NB4 (cell line): ENCODE results near the gene PRR11.
"Not testable (repeated sequence)": the region's sequence is repeated elsewhere in the genome, so short reads cannot be mapped to it uniquely, and the experiment has no call there.

Experiments used
- DNase-seq: peaks from one replicate; pipeline ENCODE4 v3.0.0; 2010; ENCODE audit warnings: low read depth
- H3K4me3 ChIP-seq: one replicate; pipeline ENCODE4 v1.5.1; 2011; ENCODE audit warnings: mild to moderate bottlenecking, low read depth, low read length, moderate library complexity
- MYC ChIP-seq: IDR thresholded peaks from 2 replicates; pipeline ENCODE4 v1.6.1; 2011; ENCODE audit warnings: low read depth, low read length
- POLR2A ChIP-seq: IDR thresholded peaks from 2 replicates; pipeline ENCODE4 v1.6.1; 2011; ENCODE audit warnings: mild to moderate bottlenecking; ENCODE audit not compliant: insufficient read length; ENCODE audit errors: extremely low read depth
- TF ChIP-seq, protein P1 (sequence below): IDR thresholded peaks from one replicate; pipeline ENCODE4 v1.5.1; 2012; ENCODE audit warnings: low read depth, low read length
- TF ChIP-seq, protein P2 (sequence below): IDR thresholded peaks from 2 replicates; pipeline ENCODE4 v1.6.1; 2011; ENCODE audit warnings: low read depth, low read length

Gene PRR11

DNA sequence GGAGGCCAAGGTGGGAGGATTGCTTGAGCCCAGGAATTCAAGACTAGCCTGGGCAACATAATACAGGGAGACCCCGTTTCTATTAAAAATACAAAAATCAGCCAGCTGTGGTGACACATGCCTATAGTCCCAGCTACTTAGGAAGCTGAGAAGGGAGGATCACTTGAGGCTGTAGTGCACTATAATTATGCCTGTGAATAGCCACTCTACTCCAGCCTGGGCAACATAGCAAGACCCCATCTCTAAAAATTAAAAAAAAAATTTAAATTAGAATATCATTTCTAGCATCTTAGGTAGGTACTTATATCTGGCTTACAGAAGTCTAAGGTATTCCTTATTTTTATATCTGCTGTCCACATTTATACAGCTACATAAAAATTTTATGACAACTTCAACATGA lies 46.8 kb downstream of the PRR11 start:
- H3K4me3 ChIP-seq = no peak overlapping the region
- no peak for DNase-seq
- TF ChIP-seq POLR2A (no peak), MYC (no peak)
- TF ChIP-seq, protein P1, sequence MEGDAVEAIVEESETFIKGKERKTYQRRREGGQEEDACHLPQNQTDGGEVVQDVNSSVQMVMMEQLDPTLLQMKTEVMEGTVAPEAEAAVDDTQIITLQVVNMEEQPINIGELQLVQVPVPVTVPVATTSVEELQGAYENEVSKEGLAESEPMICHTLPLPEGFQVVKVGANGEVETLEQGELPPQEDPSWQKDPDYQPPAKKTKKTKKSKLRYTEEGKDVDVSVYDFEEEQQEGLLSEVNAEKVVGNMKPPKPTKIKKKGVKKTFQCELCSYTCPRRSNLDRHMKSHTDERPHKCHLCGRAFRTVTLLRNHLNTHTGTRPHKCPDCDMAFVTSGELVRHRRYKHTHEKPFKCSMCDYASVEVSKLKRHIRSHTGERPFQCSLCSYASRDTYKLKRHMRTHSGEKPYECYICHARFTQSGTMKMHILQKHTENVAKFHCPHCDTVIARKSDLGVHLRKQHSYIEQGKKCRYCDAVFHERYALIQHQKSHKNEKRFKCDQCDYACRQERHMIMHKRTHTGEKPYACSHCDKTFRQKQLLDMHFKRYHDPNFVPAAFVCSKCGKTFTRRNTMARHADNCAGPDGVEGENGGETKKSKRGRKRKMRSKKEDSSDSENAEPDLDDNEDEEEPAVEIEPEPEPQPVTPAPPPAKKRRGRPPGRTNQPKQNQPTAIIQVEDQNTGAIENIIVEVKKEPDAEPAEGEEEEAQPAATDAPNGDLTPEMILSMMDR = no peak
- TF ChIP-seq, protein P2, sequence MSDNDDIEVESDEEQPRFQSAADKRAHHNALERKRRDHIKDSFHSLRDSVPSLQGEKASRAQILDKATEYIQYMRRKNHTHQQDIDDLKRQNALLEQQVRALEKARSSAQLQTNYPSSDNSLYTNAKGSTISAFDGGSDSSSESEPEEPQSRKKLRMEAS = no peak

DNA sequence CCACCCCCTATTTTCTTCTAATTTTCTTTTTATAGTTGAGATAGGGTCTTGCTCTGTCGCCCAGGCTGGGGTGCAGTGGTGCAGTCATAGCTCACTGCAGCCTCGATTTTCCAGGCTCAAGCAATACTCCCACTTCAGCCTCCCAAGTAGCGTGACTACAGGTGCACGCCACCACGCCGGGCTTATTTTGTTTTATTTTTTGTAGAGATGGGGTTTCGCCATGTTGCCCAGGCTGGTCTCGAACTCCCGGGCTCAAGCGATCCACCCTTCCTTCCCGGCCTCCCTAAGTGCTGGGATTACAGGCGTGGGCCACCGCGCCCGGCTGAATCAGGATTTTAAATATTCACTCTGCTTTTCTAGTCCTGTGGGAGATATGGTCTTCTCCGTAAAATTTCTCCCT lies 63.8 kb downstream of the PRR11 start:
- H3K4me3 ChIP-seq = no peak overlapping the region
- no peak for TF ChIP-seq POLR2A
- no peak for DNase-seq

DNA sequence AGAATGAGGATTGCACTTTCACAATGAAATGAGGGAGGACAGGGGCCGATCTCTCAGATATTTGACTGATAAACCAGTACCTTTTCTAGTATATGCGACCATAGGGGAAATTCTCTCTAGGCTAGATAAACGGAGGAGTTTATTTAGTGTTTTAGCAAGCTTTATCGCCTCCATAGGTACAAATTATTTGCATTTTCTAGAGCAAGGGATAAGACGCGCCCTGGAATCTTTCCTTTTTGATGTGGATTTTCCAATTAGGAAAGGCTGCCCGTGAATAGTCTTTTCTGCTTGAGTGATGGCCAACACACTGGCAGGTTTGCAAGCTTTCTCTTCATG lies 64.4 kb downstream of the PRR11 start:
- no peak for TF ChIP-seq MYC
- TF ChIP-seq POLR2A = no peak
- TF ChIP-seq, protein P2 = no peak
- TF ChIP-seq, protein P1 = no peak
- peak overlapping the region; percentile 51 for H3K4me3 ChIP-seq
- no peak for DNase-seq

DNA sequence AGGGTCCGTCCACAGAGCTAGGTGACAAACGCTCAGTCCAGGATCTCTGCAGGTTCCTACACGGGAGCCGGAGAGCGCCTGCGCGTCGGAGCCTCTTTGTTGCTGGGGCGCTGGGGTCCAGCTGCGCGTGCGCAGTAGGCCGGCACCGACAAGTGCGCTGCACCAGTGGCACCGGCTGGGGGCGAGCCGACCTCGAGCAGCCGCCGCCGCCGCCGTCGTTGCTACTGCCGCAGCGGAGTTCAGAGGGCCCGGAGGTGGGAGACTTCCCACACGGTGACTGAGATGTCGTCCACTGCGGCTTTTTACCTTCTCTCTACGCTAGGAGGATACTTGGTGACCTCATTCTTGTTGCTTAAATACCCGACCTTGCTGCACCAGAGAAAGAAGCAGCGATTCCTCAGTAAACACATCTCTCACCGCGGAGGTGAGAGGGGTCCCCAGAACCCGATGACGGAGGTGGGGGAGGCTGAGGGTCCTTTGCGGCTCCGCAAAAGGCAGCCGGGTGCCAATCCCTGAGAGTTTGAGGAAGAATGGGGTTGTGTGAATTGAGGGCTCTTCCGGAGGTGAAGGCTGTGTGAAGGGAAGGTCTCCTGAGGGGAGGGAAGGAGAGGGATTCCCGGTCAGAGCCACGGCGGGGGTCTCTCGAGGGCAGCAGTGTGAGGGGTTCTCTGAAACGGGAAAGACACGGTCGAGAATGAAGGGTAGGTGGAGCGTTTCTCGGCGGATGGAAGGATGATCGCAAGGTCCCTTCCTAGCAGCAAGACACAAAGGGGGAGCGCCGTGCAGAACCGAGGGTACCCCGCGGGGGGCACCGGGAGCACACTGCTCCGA lies 65.0 kb downstream of the PRR11 start, which contains the start of gene GDPD1:
Gene GDPD1, plus strand, starts transcription at position 184 of the 831 bp plus-strand sequence. Its CDS starts 99 bp downstream, at position 283.
- TF ChIP-seq, protein P1 = peak; percentile 35
- no peak for TF ChIP-seq MYC
- TF ChIP-seq POLR2A = peak; percentile 43
- TF ChIP-seq, protein P2 = no peak
- peak; percentile 93 for DNase-seq
- H3K4me3 ChIP-seq = peak within 1 kb of the TSS; percentile 69

DNA sequence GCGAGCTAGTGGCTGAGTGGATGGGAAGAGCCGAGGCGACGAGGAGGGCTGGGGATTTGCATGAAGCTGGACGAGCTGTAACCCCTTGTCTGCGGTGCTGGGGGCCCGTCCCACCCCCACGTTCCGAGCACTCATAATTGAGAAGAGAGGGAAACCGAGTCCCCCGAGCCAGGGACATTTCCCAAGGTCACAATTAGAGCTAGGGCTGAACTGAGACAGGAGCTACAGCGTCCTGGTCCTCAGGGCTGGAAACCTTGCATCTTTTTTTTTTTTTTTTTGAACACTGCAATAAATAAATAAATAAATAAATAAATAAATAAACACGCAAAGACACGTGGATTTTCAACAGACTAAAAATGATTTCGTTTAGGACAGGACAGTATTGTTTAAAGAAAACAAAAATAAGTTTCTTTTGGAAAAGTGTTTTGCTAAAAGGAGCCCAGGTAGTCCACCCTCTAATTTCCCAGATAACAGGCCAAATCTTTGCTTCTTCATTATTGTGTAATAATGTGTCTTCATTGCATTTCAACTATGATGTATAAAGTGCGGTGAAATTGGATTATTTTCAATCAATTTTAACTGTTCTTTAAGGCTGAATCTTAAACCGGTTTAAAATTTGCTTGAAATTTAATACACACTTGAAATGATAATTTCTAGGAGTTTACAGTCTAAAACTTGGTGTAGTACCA lies 65.8 kb downstream of the PRR11 start:
- peak overlapping the region; percentile 69 for H3K4me3 ChIP-seq
- DNase-seq = no peak
- TF ChIP-seq, protein P2 = no peak
- TF ChIP-seq POLR2A = no peak
- TF ChIP-seq, protein P1 = no peak

DNA sequence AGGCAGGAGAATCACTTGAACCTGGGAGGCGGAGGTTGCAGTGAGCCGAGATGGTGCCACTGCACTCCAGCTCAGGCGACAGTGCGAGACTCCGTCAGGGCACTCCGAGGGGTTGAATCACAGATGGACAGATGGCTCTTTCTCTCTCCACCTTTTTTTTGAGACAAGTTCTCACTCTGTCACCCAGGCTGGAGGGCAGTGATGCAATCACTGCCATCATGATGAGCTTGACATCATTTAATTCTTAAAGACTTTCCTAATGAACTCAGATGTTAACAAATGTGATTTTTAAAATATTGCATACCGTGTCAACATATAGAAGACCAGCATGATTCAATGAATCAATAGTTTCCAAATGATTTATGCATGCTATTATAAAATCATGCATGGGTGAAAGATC lies 68.3 kb downstream of the PRR11 start:
- TF ChIP-seq POLR2A = no peak
- TF ChIP-seq, protein P2 = no peak
- TF ChIP-seq MYC = no peak
- TF ChIP-seq, protein P1 = no peak

DNA sequence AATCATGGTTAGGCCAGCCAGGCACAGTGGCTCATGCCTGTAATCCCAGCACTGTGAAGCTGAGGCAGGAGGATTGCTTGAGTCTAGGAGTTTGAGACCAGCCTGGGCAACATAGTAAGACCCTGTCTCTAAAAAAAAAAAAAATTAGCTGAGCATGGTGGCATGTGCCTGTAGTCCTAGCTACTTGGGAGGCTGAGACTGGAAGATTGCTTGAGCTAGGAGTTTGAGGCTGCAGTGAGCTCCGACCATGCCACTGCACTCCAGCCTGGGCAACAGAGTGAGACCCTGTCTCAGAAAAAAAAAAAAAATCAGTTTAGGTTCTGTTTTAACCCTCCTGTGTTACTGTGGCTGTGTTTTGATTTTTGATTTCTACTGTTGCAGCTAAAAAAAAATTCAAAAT lies 73.0 kb downstream of the PRR11 start:
- not testable (repeated sequence) for H3K4me3 ChIP-seq, DNase-seq

More for the DNA sequence above, 68.3 kb downstream of the PRR11 start:
- no peak for DNase-seq
- no peak overlapping the region for H3K4me3 ChIP-seq
